ENCODE measurements around the gene RRP8. TPM values are rescaled to one million over a fixed set of nuclear protein-coding genes. Genes with fewer than 3 reads are reported as not detected.

The RRP8 gene
- total RNA-seq, 1 experiment from 2014 or later, result 17.8 TPM

GRCh38 chr11:6608726-6609501, 5.5 kb upstream of the RRP8 start:
- Histone ChIP-seq H3K9ac (ENCODE audit: low read length) (no peak overlapping the region), H3K4me1 (ENCODE audit: control insufficient read depth in 1 of 2, insufficient read depth in 2 of 2, low read length in 2 of 2) (peaks cover 25 to 59% of the 10 kb centered on the region in 2 experiments), H3K9me3 (ENCODE audit: control insufficient read depth in 1 of 2, insufficient read depth in 1 of 2, low read depth in 1 of 2, low read length in 2 of 2) (no peaks in the 10 kb centered on the region), H3K4me2 (ENCODE audit: low read length) (no peak overlapping the region), H3K9me2 (ENCODE audit: insufficient read depth) (no peaks in the 10 kb centered on the region), H4K20me1 (ENCODE audit: insufficient read depth) (no peaks in the 10 kb centered on the region), H3K79me2 (ENCODE audit: insufficient read depth, low read length) (peaks cover 65% of the 10 kb centered on the region), H3K4me3 (replicated peaks in 1 of 2; ENCODE audit: low read depth in 1 of 2, low read length in 2 of 2) (no peak overlapping the region), H3K36me3 (ENCODE audit: control insufficient read depth in 1 of 2, insufficient read depth in 2 of 2, low read length in 2 of 2) (peaks cover 21 to 42% of the 10 kb centered on the region in 2 experiments), H3K27me3 (ENCODE audit: insufficient read depth, low read length) (no peaks in the 10 kb centered on the region), H3K27ac (ENCODE audit: low read depth, low read length) (no peak overlapping the region), H2AFZ (ENCODE audit: low read depth, low read length, poor library complexity, severe bottlenecking) (no peak overlapping the region)
- ChIA-PET RAD21 (ENCODE audit: low non-redundant PET in 1 of 2, low total read pairs in 2 of 2, uncharacterized antibody in 2 of 2, unreplicated experiment in 2 of 2) (no interaction called here), CTCF (no interaction called here), POLR2A (no interaction called here)
- no TSS peak for BruUV-seq (replicated peaks)
- no peak for ATAC-seq
- DNase-seq (ENCODE audit: low read depth, low spot score), result no peak
- intact Hi-C loops (cut with micrococcal nuclease), result no loop called here
- TF ChIP-seq ATF3 (IDR thresholded peaks at IDR 0.05) (no peak), POLR2A (IDR thresholded peaks at IDR 0.05; ENCODE audit: borderline replicate concordance, extremely low read depth, insufficient read depth, insufficient read length) (peak; percentile 19)

GRCh38 chr11:6608011-6608410, 4.6 kb upstream of the RRP8 start:
- Histone ChIP-seq H3K4me1 (ENCODE audit: control insufficient read depth in 1 of 2, insufficient read depth in 2 of 2, low read length in 2 of 2) (peaks cover 25 to 57% of the 10 kb centered on the region in 2 experiments), H3K36me3 (ENCODE audit: control insufficient read depth in 1 of 2, insufficient read depth in 2 of 2, low read length in 2 of 2) (peaks cover 21 to 42% of the 10 kb centered on the region in 2 experiments), H3K4me3 (replicated peaks in 1 of 2; ENCODE audit: low read depth in 1 of 2, low read length in 2 of 2) (no peak overlapping the region), H3K27me3 (ENCODE audit: insufficient read depth, low read length) (no peaks in the 10 kb centered on the region), H3K9me2 (ENCODE audit: insufficient read depth) (no peaks in the 10 kb centered on the region), H3K79me2 (ENCODE audit: insufficient read depth, low read length) (peaks cover 73% of the 10 kb centered on the region), H3K4me2 (ENCODE audit: low read length) (no peak overlapping the region), H4K20me1 (ENCODE audit: insufficient read depth) (no peaks in the 10 kb centered on the region), H3K9me3 (ENCODE audit: control insufficient read depth in 1 of 2, insufficient read depth in 1 of 2, low read depth in 1 of 2, low read length in 2 of 2) (no peaks in the 10 kb centered on the region), H2AFZ (ENCODE audit: low read depth, low read length, poor library complexity, severe bottlenecking) (no peak overlapping the region), H3K27ac (ENCODE audit: low read depth, low read length) (peak overlapping the region; percentile 78; the same call in 1 of the 2 replicates), H3K9ac (ENCODE audit: low read length) (no peak overlapping the region)
- DNase-seq (ENCODE audit: low read depth, low spot score) (no peak), ATAC-seq (no peak)
- ChIA-PET RAD21 (ENCODE audit: low non-redundant PET in 1 of 2, low total read pairs in 2 of 2, uncharacterized antibody in 2 of 2, unreplicated experiment in 2 of 2) (no interaction called here), CTCF (no interaction called here), POLR2A (no interaction called here)
- BruUV-seq (replicated peaks), result no TSS peak
- TF ChIP-seq MAX (IDR thresholded peaks at IDR 0.05), result no peak
- no peak for TF ChIP-seq REST (IDR thresholded peaks at IDR 0.05; ENCODE audit: low read depth)
- TF ChIP-seq JUND (IDR thresholded peaks at IDR 0.05), result no peak
- no peak for TF ChIP-seq ELF1 (IDR thresholded peaks at IDR 0.05; ENCODE audit: borderline replicate concordance, low read depth)
- intact Hi-C loops (cut with micrococcal nuclease), result no loop called here

All from HCT116 (cell line).